GM18499 (cell line): ENCODE measurements around the gene MBOAT7.

ENCODE experiments used
- ATAC-seq: cut with Tn5 transposase; IDR thresholded peaks from one replicate; pipeline ENCODE4 v1.9.1; 2021; ENCODE audit warnings: moderate number of reproducible peaks; ENCODE audit not compliant: insufficient read depth, unreplicated experiment

The MBOAT7 gene

DNA sequence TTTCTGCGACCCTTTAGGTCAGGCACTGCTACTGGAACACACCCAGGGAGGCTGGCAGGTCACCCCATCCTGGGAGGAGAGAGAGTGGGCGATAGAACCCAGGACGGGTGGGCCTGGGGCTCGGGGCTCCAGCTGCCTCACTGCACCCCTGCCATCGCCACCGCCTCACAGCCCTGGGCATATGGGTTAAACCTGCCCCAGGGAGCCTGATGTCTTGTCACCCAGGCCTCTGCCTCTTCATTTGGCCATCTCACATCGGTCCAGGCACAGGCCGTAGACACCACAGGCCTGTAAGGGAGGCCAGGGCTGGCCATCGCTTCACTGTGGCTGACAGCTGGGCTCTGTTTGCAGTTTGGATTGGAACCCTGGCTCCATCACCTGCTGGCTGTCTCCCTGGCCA, 63.7 kb downstream of the MBOAT7 start:
- ATAC-seq, result no peak

GRCh38 chr19:54124393-54124792, 65.0 kb downstream of the MBOAT7 start:
- ATAC-seq, result no peak

- ATAC-seq, result no peak
These were observed 65.7 kb downstream of the MBOAT7 start for GRCh38 chr19:54123682-54124081.
